Psoas muscle (tissue), 8 donors: Measurements from ENCODE around the gene MLH3. TPM values are rescaled to one million over a fixed set of nuclear protein-coding genes. Genes with fewer than 3 reads are reported as not detected.

Experiments used
- ATAC-seq, 4 donors: fragments of 200-7000 bp; cut with Tn5 transposase; one replicate each; pipeline ENCODE4 v1.9.1; 2020; ENCODE audit warnings: moderate library complexity in 3 of 4, mild to moderate bottlenecking in 2 of 4
- DNase-seq, 2 donors: peaks; one replicate each; pipeline ENCODE4 v3.0.0-alpha.2; 2020
- H3K27ac ChIP-seq: fragments of 200-600 bp; one replicate; pipeline ENCODE4 v1.8.0; 2022
- H3K27me3 ChIP-seq, 3 donors: fragments of 200-600 bp in 1 of 3; one replicate each; pipeline versions ENCODE4 v1.6.1 to v1.8.0; 2013 to 2022; ENCODE audit warnings: low read length in 2 of 3, mild to moderate bottlenecking in 2 of 3, moderate library complexity in 1 of 3; ENCODE audit not compliant: insufficient read depth in 3 of 3
- H3K36me3 ChIP-seq, 2 donors: fragments of 200-600 bp in 1 of 2; one replicate each; pipeline versions ENCODE4 v1.6.1 to v1.8.0; 2013 to 2022; ENCODE audit warnings: low read depth in 1 of 2, mild to moderate bottlenecking in 1 of 2, moderate library complexity in 1 of 2; ENCODE audit not compliant: insufficient read depth in 1 of 2
- H3K4me1 ChIP-seq: fragments of 200-600 bp; one replicate; pipeline ENCODE4 v1.8.0; 2022
- H3K4me3 ChIP-seq: fragments of 200-600 bp; one replicate; pipeline ENCODE4 v1.8.0; 2022; ENCODE audit warnings: mild to moderate bottlenecking
- H3K9me3 ChIP-seq: fragments of 200-600 bp; one replicate; pipeline ENCODE4 v1.8.0; 2022
- WGBS, 3 donors: extraction: QIAGEN DNeasy Blood & Tissue Kit; methylation state at CpG; one replicate each; pipeline versions ENCODE4 v1.1.6 to v1.1.7; 2013; 5-methylcytosine and 5-hydroxymethylcytosine counted together
- intact Hi-C, 2 donors: fragments of 100-400 bp; cut with DNase I; formaldehyde crosslinking; loops; one replicate each; pipeline versions ENCODE4 v1.11.0 to v1.14.2; 2022
- polyA plus RNA-seq, 3 donors: library from polyadenylated mRNA; stranded (reverse); fragments of 200-250 nt; gene quantifications; one replicate each; pipeline ENCODE4 v1.2.3, GENCODE V29; 2013
- total RNA-seq, 4 donors: library from RNA; stranded (reverse); fragmentation: NEBNext Ultra II Directional in 2 of 4; extraction: Animal tissue kit (Norgen Biotek cat#: 25700) in 2 of 4; gene quantifications; one replicate each; pipeline versions ENCODE4 v1.2.1 to v1.2.4, GENCODE V29; 2021 to 2023
- TF ChIP-seq, protein P1 (sequence below): fragments of 200-600 bp; IDR thresholded peaks from one replicate; pipeline ENCODE4 v1.8.0; 2022; ENCODE audit warnings: antibody characterized with exemption
- donor health status: healthy with polysubstance abuse.
- donor health status: DM: no; HTN: no; CAD: no; lungs with moderate emphysema.
- donor health status: Bipolar disorder and iron deficiency.
- donor health status: healthy.
- donor health status: DM: yes; HTN: yes; CAD: no.
- donor health status: DM: no; HTN: no; CAD: no.
- donor health status: DM: no; HTN: no; CAD: no.
- donor health status: DM: yes; HTN: yes; CAD: no.

The MLH3 gene
- total and polyA plus RNA-seq, 7 donors: 7.9 to 24.1 (median 15.7) TPM

DNA sequence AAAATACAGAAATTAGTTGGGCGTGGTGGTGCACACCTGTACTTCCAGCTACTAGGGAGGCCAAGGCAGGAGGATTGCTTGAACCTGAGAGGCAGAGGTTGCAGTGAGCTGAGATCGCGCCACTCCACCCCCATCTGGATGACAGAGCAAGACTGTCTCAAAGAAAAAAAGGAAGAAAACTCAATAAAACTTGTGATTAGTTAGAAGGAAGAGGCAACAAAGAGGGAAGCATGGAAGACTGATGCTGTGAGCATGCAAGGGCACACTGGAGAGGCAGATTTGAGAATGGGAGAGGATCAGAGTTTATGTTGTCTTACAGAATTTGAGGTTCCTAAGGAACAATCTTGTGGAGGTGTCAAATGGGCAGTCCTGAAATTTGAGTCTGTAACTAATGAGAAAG is 15.4 kb upstream of the MLH3 start:
- intact Hi-C loops: loop anchor here (2.0 to 10.0 kb wide), 2 partner anchors 62 to 68 kb away; partner anchors contain the start of gene EIF2B2 (in 1 of the 2)
- DNase-seq: no peak
- 96 to 99% (median 98%) methylated on average over 3 of the region's 3 CpGs for WGBS, 3 donors

DNA sequence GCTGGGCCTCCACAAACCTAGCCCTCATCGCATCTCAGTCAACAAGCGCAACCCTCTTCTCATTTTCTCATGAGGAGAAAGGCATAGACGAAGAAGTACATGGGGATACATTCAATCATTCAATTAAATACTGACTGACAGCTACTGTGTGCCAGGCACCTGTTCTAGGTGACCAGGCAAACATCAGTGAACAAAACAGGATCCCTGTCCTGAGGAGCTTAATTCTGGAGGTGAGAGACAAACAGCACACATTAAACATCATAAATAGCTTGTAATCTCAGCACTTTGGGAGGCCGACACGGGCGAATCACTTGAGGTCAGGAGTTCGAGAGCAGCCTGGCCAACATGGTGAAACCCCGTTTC is 12.9 kb upstream of the MLH3 start:
- DNase-seq (no peak), ATAC-seq (peak; percentile 58 to 73 (median 63))
- intact Hi-C loops: loop anchor here in 1 of 2 donors (10.0 kb wide), 1 partner anchor 59 kb away; the partner anchor contains the start of gene EIF2B2
- TF ChIP-seq, protein P1, sequence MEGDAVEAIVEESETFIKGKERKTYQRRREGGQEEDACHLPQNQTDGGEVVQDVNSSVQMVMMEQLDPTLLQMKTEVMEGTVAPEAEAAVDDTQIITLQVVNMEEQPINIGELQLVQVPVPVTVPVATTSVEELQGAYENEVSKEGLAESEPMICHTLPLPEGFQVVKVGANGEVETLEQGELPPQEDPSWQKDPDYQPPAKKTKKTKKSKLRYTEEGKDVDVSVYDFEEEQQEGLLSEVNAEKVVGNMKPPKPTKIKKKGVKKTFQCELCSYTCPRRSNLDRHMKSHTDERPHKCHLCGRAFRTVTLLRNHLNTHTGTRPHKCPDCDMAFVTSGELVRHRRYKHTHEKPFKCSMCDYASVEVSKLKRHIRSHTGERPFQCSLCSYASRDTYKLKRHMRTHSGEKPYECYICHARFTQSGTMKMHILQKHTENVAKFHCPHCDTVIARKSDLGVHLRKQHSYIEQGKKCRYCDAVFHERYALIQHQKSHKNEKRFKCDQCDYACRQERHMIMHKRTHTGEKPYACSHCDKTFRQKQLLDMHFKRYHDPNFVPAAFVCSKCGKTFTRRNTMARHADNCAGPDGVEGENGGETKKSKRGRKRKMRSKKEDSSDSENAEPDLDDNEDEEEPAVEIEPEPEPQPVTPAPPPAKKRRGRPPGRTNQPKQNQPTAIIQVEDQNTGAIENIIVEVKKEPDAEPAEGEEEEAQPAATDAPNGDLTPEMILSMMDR: no peak
- peak overlapping the region; percentile 84 for H3K4me3 ChIP-seq
- H3K9me3 ChIP-seq: no peaks in the 10 kb centered on the region
- peak overlapping the region; percentile 85 for H3K27ac ChIP-seq
- WGBS, 3 donors: 21 to 39% (median 35%) methylated on average over 8 of the region's 8 CpGs
- peaks cover 36% of the 10 kb centered on the region for H3K4me1 ChIP-seq
- no peaks in the 10 kb centered on the region for H3K27me3 ChIP-seq
- H3K36me3 ChIP-seq: peaks cover 0 to 22% of the 10 kb centered on the region in 2 donors

More for the DNA sequence above, 15.4 kb upstream of the MLH3 start:
- no peaks in the 10 kb centered on the region for H3K9me3 ChIP-seq
- TF ChIP-seq, protein P1: no peak
- H3K36me3 ChIP-seq: peaks cover 0 to 11% of the 10 kb centered on the region in 2 donors
- H3K27me3 ChIP-seq: no peaks in the 10 kb centered on the region
- peaks cover 50% of the 10 kb centered on the region for H3K4me1 ChIP-seq
- H3K27ac ChIP-seq: no peak overlapping the region
- no peak for ATAC-seq
- peak overlapping the region; percentile 74 for H3K4me3 ChIP-seq

DNA sequence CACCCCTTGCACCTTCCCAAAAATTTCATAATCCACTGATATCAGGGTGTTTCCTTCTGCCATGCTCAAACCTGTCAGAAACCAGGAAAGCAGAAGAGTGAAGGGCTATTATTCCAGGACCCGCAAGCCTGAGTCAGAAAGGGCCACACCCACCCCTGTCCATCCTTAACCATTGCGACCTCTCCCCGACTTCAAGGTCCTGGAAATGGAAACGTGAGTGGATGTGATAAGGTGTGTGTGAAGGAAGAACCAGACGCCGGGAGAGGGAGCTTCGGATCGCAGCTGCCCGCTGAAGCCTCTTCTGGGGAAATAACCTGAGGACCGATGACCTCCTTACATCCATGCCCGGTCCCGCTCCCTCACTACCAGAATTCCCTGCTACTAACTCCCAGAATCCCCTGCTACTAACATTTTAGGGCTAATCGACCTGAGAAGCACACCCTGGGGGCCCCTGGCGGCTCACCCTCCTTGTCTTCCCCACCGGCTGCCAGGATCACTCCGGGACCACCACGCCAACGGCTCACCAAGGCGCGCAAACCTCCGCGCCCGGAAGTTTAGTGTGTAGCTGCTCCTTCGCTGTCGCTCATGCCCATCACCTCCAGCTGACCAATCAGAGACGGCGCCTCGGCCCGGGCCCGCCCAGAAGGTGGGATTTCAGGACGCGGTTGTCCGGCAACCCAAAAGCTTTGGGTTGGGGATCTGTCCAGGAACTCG is 12.4 kb upstream of the MLH3 start, which contains the start of gene ACYP1:
ACYP1 (minus strand) TSS at position 534 of the 714 bp plus-strand sequence; CDS start at position 63, 471 bp downstream.
- Histone ChIP-seq H3K9me3 (no peaks in the 10 kb centered on the region), H3K36me3 (peaks cover 0 to 22% of the 10 kb centered on the region in 2 donors), H3K4me1 (peaks cover 36% of the 10 kb centered on the region), H3K4me3 (peak within 1 kb of the TSS; percentile 84), H3K27ac (peak within 1 kb of the TSS; percentile 85), H3K27me3 (no peaks in the 10 kb centered on the region)
- ATAC-seq (peak; percentile 94 to 96 (median 94)), DNase-seq (peak; percentile 93 to 96)
- 1 to 2% (median 1%) methylated on average over 34 of the region's 34 CpGs for whole genome bisulfite sequencing, 3 donors
- TF ChIP-seq, protein P1: no peak
- intact Hi-C loops: loop anchor here in 1 of 2 donors (10.0 kb wide), 1 partner anchor 59 kb away; the partner anchor contains the start of gene EIF2B2

DNA sequence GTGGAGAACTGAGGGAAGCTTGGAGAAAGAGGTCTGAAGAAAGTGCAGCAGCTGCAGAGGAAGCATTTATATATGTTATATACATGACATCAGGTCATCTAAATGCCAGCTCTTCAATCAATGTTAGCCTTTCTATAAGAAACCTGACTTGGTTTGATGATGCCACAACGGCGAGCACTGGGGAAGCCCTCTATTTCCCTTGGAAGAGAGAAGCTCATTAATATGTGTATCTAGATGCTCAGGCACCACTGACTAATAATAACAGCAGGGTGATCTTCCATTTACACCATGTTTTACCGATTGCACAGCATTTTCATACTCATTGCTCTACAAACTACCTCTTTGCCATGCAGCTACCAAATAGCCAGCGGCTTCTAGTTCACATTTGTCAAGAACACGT is 11.7 kb upstream of the MLH3 start:
- whole genome bisulfite sequencing, 3 donors: 28 to 40% (median 32%) methylated on average over 5 of the region's 5 CpGs
- DNase-seq (no peak), ATAC-seq (no peak)
- intact Hi-C loops: loop anchor here in 1 of 2 donors (10.0 kb wide), 1 partner anchor 58 kb away; the partner anchor contains the start of gene EIF2B2
- H3K4me3 ChIP-seq: peak overlapping the region; percentile 84
- H3K4me1 ChIP-seq: peaks cover 33% of the 10 kb centered on the region
- peaks cover 0 to 22% of the 10 kb centered on the region in 2 donors for H3K36me3 ChIP-seq
- H3K27me3 ChIP-seq: no peaks in the 10 kb centered on the region
- TF ChIP-seq, protein P1: no peak
- no peaks in the 10 kb centered on the region for H3K9me3 ChIP-seq
- peak overlapping the region; percentile 85 for H3K27ac ChIP-seq
